Endothelial cell of umbilical vein (primary cell): ENCODE data around the gene KLRK1. TPM values are rescaled to one million over a fixed set of nuclear protein-coding genes. Genes with fewer than 3 reads are reported as not detected.
"Not testable (repeated sequence)": the region's sequence is repeated elsewhere in the genome, so short reads cannot be mapped to it uniquely, and the experiment has no call there.

Source experiments
- BruUV-seq: library from RNA; stranded (reverse); fragments of 400-500 nt; replicated peaks from 2 replicates; lab custom pipeline; 2021; lab: Mats Ljungman, UMichigan
- CTCF ChIA-PET: fragments of 300-600, 350-600 bp; sonication (Branson Sonifier 250); formaldehyde crosslinking; loops from one replicate; lab custom pipeline; 2021; ENCODE audit warnings: antibody characterized with exemption, inconsistent platforms; lab: Charles Lee
- POLR2A ChIA-PET: fragments of 300-600, 350-600 bp; sonication (Branson Sonifier 250); formaldehyde crosslinking; loops from one replicate; lab custom pipeline; 2021; ENCODE audit warnings: antibody characterized with exemption, inconsistent platforms; lab: Charles Lee
- DNase-seq: peaks from one replicate; pipeline ENCODE4 v3.0.0-alpha.2; 2011; ENCODE audit warnings: low read depth, low spot score
- FAIRE-seq: peaks from 2 replicates; lab custom pipeline; 2011; peaks lifted over from hg19 to GRCh38; lab: Jason Lieb, UNC
- H2AFZ ChIP-seq: 2 replicates; pipeline ENCODE4 v1.6.0; 2012; ENCODE audit warnings: low read depth, low read length, control low read depth, inconsistent platforms
- H3K27ac ChIP-seq: 2 replicates; pipeline ENCODE4 v1.5.1; 2011; ENCODE audit warnings: low read depth, mild to moderate bottlenecking, control low read depth, low read length, moderate library complexity; ENCODE audit not compliant: insufficient read depth
- H3K27me3 ChIP-seq, 2 experiments: 2 replicates each; pipeline versions ENCODE4 v1.6.0 to v1.6.1; 2011; ENCODE audit warnings: low read length in 2 of 2, mixed read lengths in 1 of 2; ENCODE audit not compliant: control insufficient read depth in 2 of 2, insufficient read depth in 2 of 2
- H3K36me3 ChIP-seq, 2 experiments: 2 replicates in 1 of 2; 3 replicates in 1 of 2; pipeline ENCODE4 v1.5.1; 2011; ENCODE audit warnings: low read length in 2 of 2, mild to moderate bottlenecking in 1 of 2, moderate library complexity in 1 of 2; ENCODE audit not compliant: control insufficient read depth in 2 of 2, insufficient read depth in 2 of 2; ENCODE audit errors: extremely low read depth in 1 of 2
- H3K4me1 ChIP-seq: 3 replicates; pipeline ENCODE4 v1.5.1; 2011; ENCODE audit warnings: mild to moderate bottlenecking, low read length; ENCODE audit not compliant: control insufficient read depth, insufficient read depth; ENCODE audit errors: extremely low read depth
- H3K4me2 ChIP-seq: 2 replicates; pipeline ENCODE4 v1.6.1; 2011; ENCODE audit warnings: low read length, control low read depth, mixed read lengths; ENCODE audit not compliant: insufficient read depth
- H3K4me3 ChIP-seq, 3 experiments: fragments of 200-600 bp in 1 of 3; sonication (generic), shearing (Covaris generic) in 1 of 3; replicated peaks in 1 of 3; 2 replicates each; pipeline ENCODE4 v1.5.1; 2011 to 2016; ENCODE audit warnings: control low read depth in 3 of 3, low read length in 3 of 3, mild to moderate bottlenecking in 2 of 3, inconsistent platforms in 1 of 3, low read depth in 1 of 3, moderate library complexity in 1 of 3; ENCODE audit not compliant: insufficient read depth in 1 of 3
- H3K79me2 ChIP-seq: 2 replicates; pipeline ENCODE4 v1.6.0; 2012; ENCODE audit warnings: low read length, inconsistent platforms; ENCODE audit not compliant: control insufficient read depth, insufficient read depth
- H3K9ac ChIP-seq: replicated peaks from 2 replicates; pipeline ENCODE3; 2011; ENCODE audit warnings: low read length, control low read depth; ENCODE audit not compliant: insufficient read depth; ENCODE audit errors: extremely low read depth
- H3K9me1 ChIP-seq: replicated peaks from 3 replicates; pipeline ENCODE4 v1.6.0; 2011; ENCODE audit warnings: mild to moderate bottlenecking, low read length; ENCODE audit not compliant: control insufficient read depth, insufficient read depth; ENCODE audit errors: extremely low read depth
- H3K9me3 ChIP-seq: replicated peaks from 2 replicates; pipeline ENCODE4 v1.5.1; 2012; ENCODE audit warnings: low read length, inconsistent platforms; ENCODE audit not compliant: control insufficient read depth, insufficient read depth
- H4K20me1 ChIP-seq: replicated peaks from 2 replicates; pipeline ENCODE3; 2011; ENCODE audit warnings: mild to moderate bottlenecking, low read length; ENCODE audit not compliant: control insufficient read depth, insufficient read depth; ENCODE audit errors: extremely low read depth
- EZH2 ChIP-seq: IDR thresholded peaks from 2 replicates; pipeline ENCODE4 v1.6.1; 2012; ENCODE audit warnings: borderline replicate concordance, low read depth, mild to moderate bottlenecking, moderate library complexity, low read length, inconsistent platforms; ENCODE audit not compliant: severe bottlenecking
- FOS ChIP-seq: IDR thresholded peaks from 2 replicates; pipeline ENCODE4 v1.6.1; 2011; ENCODE audit warnings: mild to moderate bottlenecking, low read length, moderate library complexity, borderline replicate concordance; ENCODE audit not compliant: insufficient read depth
- GATA2 ChIP-seq: IDR thresholded peaks from 2 replicates; pipeline ENCODE4 v1.7.0; 2011; ENCODE audit warnings: low read depth, mild to moderate bottlenecking, moderate library complexity, mixed read lengths, low read length; ENCODE audit not compliant: insufficient read length, insufficient read depth
- JUN ChIP-seq: IDR thresholded peaks from 2 replicates; pipeline ENCODE4 v1.6.1; 2011; ENCODE audit warnings: borderline replicate concordance, low read depth; ENCODE audit not compliant: insufficient read length, insufficient read depth
- MYC ChIP-seq: IDR thresholded peaks from one replicate; pipeline ENCODE4 v1.6.1; 2011; ENCODE audit warnings: mild to moderate bottlenecking, low read depth, low read length
- POLR2A ChIP-seq: IDR thresholded peaks from 2 replicates; pipeline ENCODE4 v1.6.1; 2012; ENCODE audit warnings: low read depth, mild to moderate bottlenecking, control low read depth, low read length
- POLR2AphosphoS5 ChIP-seq: IDR thresholded peaks from 2 replicates; pipeline ENCODE4 v1.6.1; 2012; ENCODE audit warnings: low read depth, mild to moderate bottlenecking, control low read depth, low read length, moderate library complexity; ENCODE audit not compliant: insufficient read depth
- dilution Hi-C: fragments of 300-500 bp; cut with MboI; formaldehyde crosslinking; loops from one replicate; pipeline ENCODE4 v1.15.0; 2019; ENCODE audit warnings: low sequenced_read_pairs; ENCODE audit not compliant: extremely low pct_ligation_motif_present
- intact Hi-C: fragments of 100-400 bp; cut with micrococcal nuclease; formaldehyde crosslinking; loops from one replicate; pipeline ENCODE4 v1.10.0; 2022
- polyA plus RNA-seq, 4 experiments: library from polyadenylated mRNA; depleted of rRNA in 3 of 4; stranded (reverse) in 3 of 4; unstranded in 1 of 4; fragments of >200 nt; gene quantifications; 2 replicates each; pipeline versions ENCODE4 v1.2.1 to v1.2.3, GENCODE V29; 2011 to 2012; ENCODE audit warnings: missing spikeins in 1 of 4
- total RNA-seq: library from RNA; stranded (reverse); gene quantifications from 2 replicates; pipeline ENCODE4 v1.2.3, GENCODE V29; 2021
- TF ChIP-seq, protein P1 (sequence below): IDR thresholded peaks from 2 replicates; pipeline ENCODE4 v1.6.1; 2011; ENCODE audit not compliant: insufficient read depth, insufficient read length
- TF ChIP-seq, protein P2 (sequence below), 2 donors: IDR thresholded peaks; 1 replicate in 1 of 2; 2 replicates in 1 of 2; pipeline ENCODE4 v1.5.1; 2011; ENCODE audit warnings: low read length in 2 of 2, mild to moderate bottlenecking in 2 of 2, moderate library complexity in 2 of 2, control low read depth in 1 of 2, inconsistent platforms in 1 of 2, low read depth in 1 of 2; ENCODE audit not compliant: insufficient read depth in 1 of 2; ENCODE audit errors: extremely low read depth in 1 of 2

KLRK1 gene
- total and polyA plus RNA-seq, 2 donors (not counting 3 experiments of a cell fraction or from before 2014, with no cell fraction given): not detected

DNA sequence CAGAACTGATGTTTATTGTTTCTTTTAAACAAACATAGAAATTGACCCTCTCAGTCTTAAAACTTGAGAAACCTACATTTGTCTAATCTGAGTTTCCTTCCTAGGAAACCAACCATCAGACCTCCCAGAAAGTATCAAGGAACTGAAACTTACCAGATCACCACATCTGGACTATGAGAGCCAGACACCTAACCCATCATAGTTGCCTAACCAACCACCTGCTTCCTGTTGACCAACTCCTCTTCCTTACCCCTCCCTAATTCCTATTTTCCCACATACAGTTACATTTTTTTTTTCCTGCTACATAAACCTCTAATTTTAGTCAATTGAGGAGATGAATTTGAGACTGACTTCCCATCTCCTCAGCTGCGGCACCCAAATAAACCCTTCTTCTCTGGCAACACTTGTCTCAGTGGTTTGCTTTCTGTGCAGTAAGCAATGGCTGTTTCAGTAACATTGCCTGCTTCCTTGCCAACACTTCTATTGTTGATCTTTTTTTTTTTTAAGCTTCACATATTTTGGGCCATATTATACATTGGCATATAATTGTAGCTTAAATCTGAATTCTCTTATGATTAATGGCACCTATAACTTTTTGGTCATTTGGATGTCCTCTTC lies 47.8 kb downstream of the KLRK1 start:
- Histone ChIP-seq H3K4me2 (no peak overlapping the region), H3K36me3 (no peaks in the 10 kb centered on the region), H3K9me1 (no peaks in the 10 kb centered on the region), H3K9ac (no peak overlapping the region), H3K4me1 (peaks cover 17% of the 10 kb centered on the region), H2AFZ (no peak overlapping the region), H3K27me3 (no peaks in the 10 kb centered on the region), H3K9me3 (no peaks in the 10 kb centered on the region), H3K27ac (no peak overlapping the region), H4K20me1 (no peaks in the 10 kb centered on the region), H3K79me2 (no peaks in the 10 kb centered on the region), H3K4me3 (no peak overlapping the region)
- BruUV-seq: no TSS peak
- DNase-seq (no peak), FAIRE-seq (no peak)
- intact Hi-C loops: loop anchor here (1.0 kb wide), 1 partner anchor 21 kb away; no protein-coding TSS in a partner anchor
- TF ChIP-seq MYC (no peak), FOS (no peak), GATA2 (no peak), POLR2AphosphoS5 (no peak), POLR2A (no peak), EZH2 (no peak), JUN (no peak)
- TF ChIP-seq, protein P1, sequence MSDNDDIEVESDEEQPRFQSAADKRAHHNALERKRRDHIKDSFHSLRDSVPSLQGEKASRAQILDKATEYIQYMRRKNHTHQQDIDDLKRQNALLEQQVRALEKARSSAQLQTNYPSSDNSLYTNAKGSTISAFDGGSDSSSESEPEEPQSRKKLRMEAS: no peak
- TF ChIP-seq, protein P2, sequence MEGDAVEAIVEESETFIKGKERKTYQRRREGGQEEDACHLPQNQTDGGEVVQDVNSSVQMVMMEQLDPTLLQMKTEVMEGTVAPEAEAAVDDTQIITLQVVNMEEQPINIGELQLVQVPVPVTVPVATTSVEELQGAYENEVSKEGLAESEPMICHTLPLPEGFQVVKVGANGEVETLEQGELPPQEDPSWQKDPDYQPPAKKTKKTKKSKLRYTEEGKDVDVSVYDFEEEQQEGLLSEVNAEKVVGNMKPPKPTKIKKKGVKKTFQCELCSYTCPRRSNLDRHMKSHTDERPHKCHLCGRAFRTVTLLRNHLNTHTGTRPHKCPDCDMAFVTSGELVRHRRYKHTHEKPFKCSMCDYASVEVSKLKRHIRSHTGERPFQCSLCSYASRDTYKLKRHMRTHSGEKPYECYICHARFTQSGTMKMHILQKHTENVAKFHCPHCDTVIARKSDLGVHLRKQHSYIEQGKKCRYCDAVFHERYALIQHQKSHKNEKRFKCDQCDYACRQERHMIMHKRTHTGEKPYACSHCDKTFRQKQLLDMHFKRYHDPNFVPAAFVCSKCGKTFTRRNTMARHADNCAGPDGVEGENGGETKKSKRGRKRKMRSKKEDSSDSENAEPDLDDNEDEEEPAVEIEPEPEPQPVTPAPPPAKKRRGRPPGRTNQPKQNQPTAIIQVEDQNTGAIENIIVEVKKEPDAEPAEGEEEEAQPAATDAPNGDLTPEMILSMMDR (IDR thresholded peaks at IDR 0.05; ENCODE audit: extremely low read depth in 1 of 2, insufficient read depth in 1 of 2, low read depth in 1 of 2, low read length in 2 of 2): no peak
- dilution Hi-C loops: no loop called here
- POLR2A ChIA-PET: interaction anchor here (0.7 kb wide), 1 partner anchor 348 kb away, joined by 8 read pairs; no protein-coding TSS in a partner anchor
- CTCF ChIA-PET: interaction anchor here (1.0 kb wide), 1 partner anchor 19 kb away, joined by 4 read pairs; no protein-coding TSS in a partner anchor

GRCh38 chr12:10340946-10341345 lies 48.9 kb downstream of the KLRK1 start:
- dilution Hi-C loops: not testable (repeated sequence)
- intact Hi-C loops: loop anchor here (1.0 kb wide), 1 partner anchor 22 kb away; no protein-coding TSS in a partner anchor

More at GRCh38 chr12:10340946-10341345, 48.9 kb downstream of the KLRK1 start:
- H3K9ac ChIP-seq, BruUV-seq, H2AFZ ChIP-seq, H3K9me1 ChIP-seq, POLR2A ChIA-PET, H3K27me3 ChIP-seq, H3K4me2 ChIP-seq, H3K36me3 ChIP-seq, H3K4me3 ChIP-seq, H3K79me2 ChIP-seq, H4K20me1 ChIP-seq, H3K27ac ChIP-seq, H3K9me3 ChIP-seq: not testable (repeated sequence)
- H3K4me1 ChIP-seq: peaks cover 17% of the 10 kb centered on the region
- DNase-seq (peak; percentile 47), FAIRE-seq (peak; percentile 40)
- CTCF ChIA-PET: interaction anchor here (2.3 kb wide), 1 partner anchor 10 kb away, joined by 10 read pairs; no protein-coding TSS in a partner anchor
